Upper lobe of left lung (tissue), 4 donors: Measurements from ENCODE around the gene FCSK.

Source experiments
- CTCF ChIP-seq, 6 experiments: fragments of 450-650 bp in 4 of 6; fragments of 200-600 bp in 2 of 6; sonication (generic) in 2 of 6; IDR thresholded peaks; one replicate each; pipeline ENCODE4 v1.5.1; 2016 to 2019; ENCODE audit warnings: antibody characterized with exemption in 6 of 6
- EP300 ChIP-seq, 4 donors: sonication (generic); formaldehyde crosslinking; IDR thresholded peaks; one replicate each; pipeline ENCODE4 v1.5.1; 2017; ENCODE audit warnings: antibody characterized with exemption in 4 of 4, control low read depth in 2 of 4
- POLR2A ChIP-seq, 4 donors: fragments of 450-650 bp; IDR thresholded peaks; one replicate each; pipeline ENCODE4 v1.5.1; 2016 to 2017; ENCODE audit warnings: antibody characterized with exemption in 4 of 4, mild to moderate bottlenecking in 2 of 4
- POLR2AphosphoS5 ChIP-seq, 2 donors: sonication (generic); formaldehyde crosslinking; IDR thresholded peaks; one replicate each; pipeline ENCODE4 v1.5.1; 2017; ENCODE audit warnings: antibody characterized with exemption in 2 of 2

- TF ChIP-seq CTCF (IDR thresholded peaks at IDR 0.05) (no peak), EP300 (IDR thresholded peaks at IDR 0.05) (no peak), POLR2AphosphoS5 (IDR thresholded peaks at IDR 0.05) (no peak), POLR2A (IDR thresholded peaks at IDR 0.05) (no peak)
Observed at GRCh38 chr16:70421473-70422311, 32.7 kb upstream of the FCSK start.
